HG02970 (cell line): ENCODE data around the gene ZFPM1.

Experiments
- ATAC-seq: cut with Tn5 transposase; IDR thresholded peaks from one replicate; pipeline ENCODE4 v1.9.1; 2021; ENCODE audit warnings: mild to moderate bottlenecking, moderate library complexity, moderate number of reproducible peaks; ENCODE audit not compliant: unreplicated experiment, low FRiP score

The ZFPM1 gene

GRCh38 chr16:88494335-88495154, 41.5 kb downstream of the ZFPM1 start:
- no peak for ATAC-seq

- ATAC-seq, result no peak
Observed at GRCh38 chr16:88495268-88495772, 42.2 kb downstream of the ZFPM1 start.

GRCh38 chr16:88497561-88498462, 44.7 kb downstream of the ZFPM1 start:
- ATAC-seq, result no peak

- no peak for ATAC-seq
Observed at GRCh38 chr16:88498576-88499208, 45.6 kb downstream of the ZFPM1 start.

- ATAC-seq, result no peak
Observed at GRCh38 chr16:88499292-88499691, 46.2 kb downstream of the ZFPM1 start.

- no peak for ATAC-seq
Observed at GRCh38 chr16:88499836-88500251, 46.8 kb downstream of the ZFPM1 start.

- no peak for ATAC-seq
Observed at GRCh38 chr16:88500255-88500661, 47.2 kb downstream of the ZFPM1 start.

- no peak for ATAC-seq
Observed at GRCh38 chr16:88502371-88502770, 49.3 kb downstream of the ZFPM1 start.

- no peak for ATAC-seq
Observed at GRCh38 chr16:88502776-88503280, 49.7 kb downstream of the ZFPM1 start.

- no peak for ATAC-seq
Observed at GRCh38 chr16:88503374-88503770, 50.3 kb downstream of the ZFPM1 start.

- no peak for ATAC-seq
Observed at GRCh38 chr16:88503771-88504488, 50.9 kb downstream of the ZFPM1 start.

- no peak for ATAC-seq
Observed at GRCh38 chr16:88504489-88505404, 51.7 kb downstream of the ZFPM1 start.

GRCh38 chr16:88505405-88506082, 52.5 kb downstream of the ZFPM1 start:
- no peak for ATAC-seq

- ATAC-seq, result no peak
Observed at GRCh38 chr16:88506723-88507122, 53.6 kb downstream of the ZFPM1 start.

GRCh38 chr16:88507231-88507743, 54.2 kb downstream of the ZFPM1 start:
- no peak for ATAC-seq

GRCh38 chr16:88508376-88508867, 55.3 kb downstream of the ZFPM1 start:
- ATAC-seq, result no peak

GRCh38 chr16:88508868-88509748, 56.0 kb downstream of the ZFPM1 start:
- ATAC-seq, result no peak
